GM19328 (cell line): ENCODE results near the gene ZNF569.
"Not testable (repeated sequence)": the region's sequence is repeated elsewhere in the genome, so short reads cannot be mapped to it uniquely, and the experiment has no call there.

ENCODE experiments used
- ATAC-seq: cut with Tn5 transposase; IDR thresholded peaks from one replicate; pipeline ENCODE4 v1.9.1; 2021; ENCODE audit warnings: mild to moderate bottlenecking, moderate library complexity; ENCODE audit not compliant: unreplicated experiment

The ZNF569 gene

GRCh38 chr19:37466798-37467607 is at the start of gene ZNF569:
ZNF569 (minus strand) TSS chr19:37467444; CDS start chr19:37444921, 22,523 bp downstream.
- peak; percentile 49 for ATAC-seq

GRCh38 chr19:37513397-37513796 is 46.2 kb upstream of the ZNF569 start:
- ATAC-seq, result no peak

DNA sequence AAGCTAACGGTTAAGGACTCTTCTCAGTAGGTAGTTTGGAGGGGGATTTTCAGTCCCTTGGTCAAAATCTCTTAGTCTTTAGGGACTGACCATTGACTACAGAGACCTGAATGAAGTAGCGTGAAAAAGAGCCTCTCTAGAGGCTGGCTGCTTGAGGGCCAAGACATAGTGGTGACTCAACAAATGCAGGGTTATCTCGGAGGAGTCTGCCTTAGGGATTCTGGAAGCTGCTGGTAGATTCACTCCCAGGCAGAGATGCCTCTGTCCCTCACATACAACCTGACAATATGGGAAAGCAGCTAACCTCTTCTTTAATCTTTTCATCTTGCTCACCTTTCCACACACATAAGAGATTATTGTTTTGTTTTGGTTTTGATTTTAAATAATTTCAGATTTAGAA is 44.6 kb upstream of the ZNF569 start:
- ATAC-seq, result no peak

DNA sequence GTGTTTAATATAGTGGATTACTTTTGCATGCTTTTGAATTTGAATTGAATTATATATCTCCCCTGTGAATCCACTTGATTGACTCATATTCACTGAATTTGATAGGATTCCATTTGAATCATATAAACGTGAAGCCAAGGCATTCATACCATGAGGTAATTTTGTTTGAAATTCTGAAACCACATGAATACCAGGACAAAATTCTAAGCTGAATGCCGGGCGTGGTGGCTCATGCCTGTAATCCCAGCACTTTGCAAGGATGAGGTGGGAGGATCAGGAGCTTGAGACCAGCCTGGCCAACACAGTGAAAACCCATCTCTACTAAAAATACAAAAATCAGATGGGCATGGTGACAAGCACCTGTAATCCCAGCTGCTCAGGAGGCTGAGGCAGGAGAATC is 43.9 kb upstream of the ZNF569 start:
- no peak for ATAC-seq

GRCh38 chr19:37507167-37507464 is 39.9 kb upstream of the ZNF569 start:
- ATAC-seq, result no peak

- no peak for ATAC-seq
Observed at GRCh38 chr19:37506387-37507166, 39.3 kb upstream of the ZNF569 start, which contains the start of gene ZNF793. ZNF793 (plus strand) TSS chr19:37506939; CDS start chr19:37523440, 16,501 bp downstream.

- no peak for ATAC-seq
Observed at GRCh38 chr19:37505958-37506386, 38.7 kb upstream of the ZNF569 start.

DNA sequence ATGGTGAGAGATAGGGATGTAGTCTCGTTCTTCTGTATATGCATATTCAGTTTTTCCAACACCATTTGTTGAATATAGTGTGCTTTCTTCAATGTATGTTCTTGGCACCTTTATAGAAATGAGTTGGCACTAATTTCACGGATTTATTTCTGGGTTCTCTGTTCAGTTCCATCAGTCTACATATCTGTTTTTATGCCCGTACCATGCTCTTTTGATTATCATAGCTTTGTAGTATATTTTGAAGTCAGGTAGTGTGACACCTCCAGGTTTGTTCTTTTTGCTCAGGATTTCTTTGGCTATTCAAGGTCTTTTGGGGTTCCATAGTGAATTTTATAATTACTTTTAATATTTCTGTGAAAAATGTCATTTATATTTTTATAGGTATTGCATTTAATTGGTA is 25.0 kb upstream of the ZNF569 start:
- ATAC-seq, result no peak

DNA sequence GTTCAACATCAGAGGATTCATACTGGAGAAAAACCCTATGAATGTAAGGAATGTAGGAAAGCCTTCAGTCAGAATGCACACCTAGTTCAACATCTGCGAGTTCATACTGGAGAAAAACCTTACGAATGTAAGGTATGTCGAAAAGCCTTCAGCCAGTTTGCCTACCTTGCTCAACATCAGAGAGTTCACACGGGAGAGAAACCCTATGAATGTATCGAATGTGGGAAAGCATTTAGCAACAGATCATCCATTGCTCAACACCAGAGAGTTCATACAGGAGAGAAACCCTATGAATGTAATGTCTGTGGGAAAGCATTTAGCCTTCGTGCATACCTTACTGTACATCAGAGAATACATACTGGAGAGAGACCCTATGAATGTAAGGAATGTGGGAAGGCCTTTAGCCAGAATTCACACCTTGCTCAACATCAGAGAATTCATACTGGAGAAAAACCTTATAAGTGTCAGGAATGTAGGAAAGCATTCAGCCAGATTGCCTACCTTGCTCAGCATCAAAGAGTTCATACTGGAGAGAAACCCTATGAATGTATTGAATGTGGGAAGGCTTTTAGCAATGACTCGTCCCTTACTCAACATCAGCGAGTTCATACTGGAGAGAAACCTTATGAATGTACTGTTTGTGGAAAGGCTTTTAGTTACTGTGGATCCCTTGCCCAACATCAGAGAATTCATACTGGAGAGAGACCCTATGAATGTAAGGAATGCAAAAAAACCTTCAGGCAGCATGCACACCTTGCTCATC is 17.3 kb upstream of the ZNF569 start:
- no peak for ATAC-seq

- ATAC-seq, result no peak
Observed at GRCh38 chr19:37472165-37472564, 4.9 kb upstream of the ZNF569 start.

DNA sequence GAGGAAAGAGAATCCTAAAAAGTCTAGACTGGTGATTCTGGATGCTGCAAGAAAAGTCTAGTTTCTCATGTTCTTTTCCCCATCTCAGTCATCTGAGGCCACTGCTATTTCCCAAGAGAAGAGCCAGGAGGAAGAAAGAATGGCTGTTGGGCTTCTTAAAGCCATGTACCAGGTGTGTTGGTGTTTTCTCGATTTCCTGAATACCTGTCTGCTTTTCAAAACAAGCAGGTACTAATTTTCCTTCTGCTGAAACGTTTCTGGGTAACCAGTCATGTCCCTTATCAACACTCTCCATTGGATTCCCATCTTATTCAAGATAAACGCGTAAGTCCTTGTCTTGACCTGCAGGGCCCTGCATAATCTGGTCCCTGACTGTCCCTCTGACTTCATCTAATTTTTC is 3.0 kb upstream of the ZNF569 start:
- ATAC-seq, result no peak

DNA sequence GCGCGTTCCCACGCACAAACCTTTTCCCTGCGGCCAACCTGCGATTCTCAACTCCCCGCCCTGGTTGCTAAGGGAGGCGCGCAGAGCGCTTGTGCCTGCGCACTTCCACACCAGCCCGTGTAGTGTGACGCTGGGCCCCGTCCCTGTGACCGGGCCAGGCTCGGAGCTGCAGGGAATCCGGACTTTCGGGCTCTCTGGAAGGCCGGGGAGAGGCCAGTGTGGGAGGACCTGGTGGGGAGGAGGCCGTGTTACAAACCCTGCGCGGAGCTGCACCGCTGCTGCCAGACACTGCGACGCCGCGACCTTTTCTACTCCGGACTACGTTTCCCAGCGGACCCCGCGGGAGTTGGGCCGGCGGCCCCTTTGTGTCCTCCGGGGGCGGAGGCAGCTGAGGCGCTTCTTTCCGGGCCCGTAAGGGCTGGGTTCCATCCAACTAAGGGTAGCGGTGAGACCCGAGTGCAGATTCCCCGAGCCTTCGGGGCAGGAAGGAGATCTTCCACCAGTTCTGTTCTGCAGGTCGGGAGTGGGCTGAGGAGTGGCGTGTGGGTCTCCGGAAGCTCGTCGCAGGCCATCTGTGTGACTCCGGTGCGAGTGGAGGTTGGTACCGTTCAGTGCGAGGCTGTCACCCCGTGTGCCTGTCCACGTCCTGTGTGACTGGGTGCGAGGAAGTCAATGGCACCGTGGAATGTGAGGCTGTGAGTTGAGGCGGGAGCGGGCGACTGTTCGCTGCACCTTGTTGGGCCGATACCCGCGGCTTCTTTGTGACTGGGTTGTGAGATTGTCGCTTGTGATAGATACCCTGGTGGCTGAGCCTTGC is 1.9 kb upstream of the ZNF569 start, which contains the start of gene ZNF570:
TSS of gene ZNF570 (plus strand) at position 396 of the 817 bp plus-strand sequence. CDS start 999 bp downstream, outside the sequence.
- peak; percentile 50 for ATAC-seq

- ATAC-seq, result no peak
Observed at GRCh38 chr19:37467608-37468090, 405 bp upstream of the ZNF569 start.

GRCh38 chr19:37466277-37466797 is 907 bp downstream of the ZNF569 start:
- no peak for ATAC-seq

GRCh38 chr19:37452500-37453245 is 14.6 kb downstream of the ZNF569 start:
- ATAC-seq, result no peak

DNA sequence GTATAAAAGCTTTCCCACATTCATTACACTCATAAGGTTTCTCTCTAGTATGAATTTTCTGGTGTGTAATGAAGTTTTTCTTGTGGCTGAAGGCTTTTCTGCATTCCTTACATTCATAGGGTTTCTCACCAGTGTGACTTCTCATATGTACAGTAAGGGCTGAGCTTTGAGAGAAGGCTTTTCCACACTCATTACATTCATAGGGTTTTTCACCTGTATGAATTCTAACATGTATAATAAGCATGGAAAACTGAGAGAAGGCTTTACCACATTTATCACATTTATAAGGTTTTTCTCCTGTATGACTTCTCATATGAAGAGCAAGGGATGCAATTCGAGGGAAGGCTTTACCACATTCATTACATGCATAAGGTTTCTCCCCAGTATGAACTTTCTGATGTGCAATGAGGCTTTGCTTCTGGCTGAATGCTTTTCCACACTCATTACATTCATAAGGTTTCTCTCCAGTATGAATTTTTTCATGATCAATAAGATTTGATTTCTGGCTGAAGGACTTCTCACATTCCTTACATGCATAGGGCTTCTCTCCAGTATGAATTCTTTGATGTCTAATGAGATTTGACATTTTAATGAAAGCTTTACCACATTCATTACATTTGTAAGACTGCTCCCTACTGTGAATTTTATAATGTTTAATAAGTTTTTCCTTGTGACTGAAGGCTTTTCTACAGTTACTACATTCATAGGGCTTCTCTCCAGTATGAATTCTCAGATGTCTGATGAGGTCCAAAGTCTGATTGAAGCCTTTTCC is 53.7 kb downstream of the ZNF569 start:
- ATAC-seq, result no peak

DNA sequence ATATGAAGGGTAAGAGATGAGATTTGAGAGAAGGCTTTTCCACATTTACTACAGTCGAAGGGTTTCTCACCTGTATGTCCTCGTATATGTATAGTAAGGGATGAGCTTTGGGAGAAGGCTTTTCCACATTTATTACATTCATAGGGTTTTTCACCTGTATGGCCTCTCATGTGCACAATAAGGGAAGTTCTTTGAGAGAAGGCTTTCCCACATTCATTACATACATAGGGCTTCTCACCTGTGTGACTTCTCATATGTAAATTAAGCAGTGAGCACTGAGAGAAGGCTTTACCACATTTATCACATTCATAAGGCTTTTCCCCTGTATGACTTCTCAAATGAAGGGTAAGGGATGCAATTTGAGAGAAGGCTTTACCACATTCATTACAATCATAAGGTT is 54.5 kb downstream of the ZNF569 start:
- no peak for ATAC-seq

GRCh38 chr19:37406140-37406846 is 61.0 kb downstream of the ZNF569 start:
- not testable (repeated sequence) for ATAC-seq
